HG03520 (cell line): Measurements from ENCODE around the gene TMEM128.
"Not testable (repeated sequence)": the region's sequence is repeated elsewhere in the genome, so short reads cannot be mapped to it uniquely, and the experiment has no call there.

Experiments
- ATAC-seq: cut with Tn5 transposase; IDR thresholded peaks from one replicate; pipeline ENCODE4 v1.9.1; 2021; ENCODE audit warnings: mild to moderate bottlenecking, moderate library complexity; ENCODE audit not compliant: unreplicated experiment

TMEM128 gene

GRCh38 chr4:4202510-4202909 lies 45.5 kb downstream of the TMEM128 start:
- no peak for ATAC-seq

GRCh38 chr4:4200624-4201023 lies 47.4 kb downstream of the TMEM128 start:
- no peak for ATAC-seq

GRCh38 chr4:4195354-4195753 lies 52.7 kb downstream of the TMEM128 start:
- no peak for ATAC-seq

- not testable (repeated sequence) for ATAC-seq
Measured at GRCh38 chr4:4188557-4188956, 59.5 kb downstream of the TMEM128 start.
